Astrocyte of the cerebellum (primary cell): ENCODE results near the gene LMBR1.

ENCODE experiments used
- DNase-seq: peaks from one replicate; pipeline ENCODE4 v3.0.0-alpha.2; 2011; ENCODE audit warnings: low read depth
- H3K4me3 ChIP-seq: 2 replicates; pipeline ENCODE4 v1.5.1; 2011; ENCODE audit warnings: mild to moderate bottlenecking, low read depth, low read length, moderate library complexity
- CTCF ChIP-seq: IDR thresholded peaks from 2 replicates; pipeline ENCODE4 v1.5.1; 2012; ENCODE audit warnings: low read length, low read depth, moderate library complexity, mild to moderate bottlenecking; ENCODE audit errors: missing control alignments
- in situ Hi-C: cut with HindIII; loops from 2 replicates; pipeline ENCODE4 v1.10.0; 2017; ENCODE audit warnings: low sequenced_read_pairs

Gene LMBR1

GRCh38 chr7:156657681-156658080 lies 235.3 kb downstream of the LMBR1 start:
- TF ChIP-seq CTCF = no peak
- in situ Hi-C loops = no loop called here
- no peak for DNase-seq
- H3K4me3 ChIP-seq = no peak overlapping the region

- in situ Hi-C loops = no loop called here
- DNase-seq = no peak
- no peak for TF ChIP-seq CTCF
Observed at GRCh38 chr7:156656598-156656997, 236.4 kb downstream of the LMBR1 start.

GRCh38 chr7:156655983-156656382 lies 237.0 kb downstream of the LMBR1 start:
- DNase-seq = no peak
- H3K4me3 ChIP-seq = no peak overlapping the region
- no peak for TF ChIP-seq CTCF
- in situ Hi-C loops = no loop called here

More at GRCh38 chr7:156656598-156656997, 236.4 kb downstream of the LMBR1 start:
- no peak overlapping the region for H3K4me3 ChIP-seq

GRCh38 chr7:156655251-156655650 lies 237.7 kb downstream of the LMBR1 start:
- in situ Hi-C loops = no loop called here
- no peak for TF ChIP-seq CTCF
- no peak overlapping the region for H3K4me3 ChIP-seq
- no peak for DNase-seq

GRCh38 chr7:156654511-156655234 lies 238.3 kb downstream of the LMBR1 start:
- H3K4me3 ChIP-seq = no peak overlapping the region
- TF ChIP-seq CTCF = no peak
- in situ Hi-C loops = no loop called here
- DNase-seq = no peak

GRCh38 chr7:156652886-156653568 lies 240.0 kb downstream of the LMBR1 start:
- no peak for DNase-seq
- TF ChIP-seq CTCF = no peak
- in situ Hi-C loops = no loop called here
- no peak overlapping the region for H3K4me3 ChIP-seq
